ENCODE measurements around the gene LRRC4C. TPM values are rescaled to one million over a fixed set of nuclear protein-coding genes. Genes with fewer than 3 reads are reported as not detected.

Gene LRRC4C
- total RNA-seq, 4 donors from 2014 or later = 0.19 to 1.1 TPM; not detected in 2

- no peak overlapping the region for H3K4me3 ChIP-seq (ENCODE audit: low read depth, poor library complexity, severe bottlenecking)
- 82 to 85% methylated on average over 3 of the region's 3 CpGs for WGBS, 2 donors
- TF ChIP-seq, protein P1, sequence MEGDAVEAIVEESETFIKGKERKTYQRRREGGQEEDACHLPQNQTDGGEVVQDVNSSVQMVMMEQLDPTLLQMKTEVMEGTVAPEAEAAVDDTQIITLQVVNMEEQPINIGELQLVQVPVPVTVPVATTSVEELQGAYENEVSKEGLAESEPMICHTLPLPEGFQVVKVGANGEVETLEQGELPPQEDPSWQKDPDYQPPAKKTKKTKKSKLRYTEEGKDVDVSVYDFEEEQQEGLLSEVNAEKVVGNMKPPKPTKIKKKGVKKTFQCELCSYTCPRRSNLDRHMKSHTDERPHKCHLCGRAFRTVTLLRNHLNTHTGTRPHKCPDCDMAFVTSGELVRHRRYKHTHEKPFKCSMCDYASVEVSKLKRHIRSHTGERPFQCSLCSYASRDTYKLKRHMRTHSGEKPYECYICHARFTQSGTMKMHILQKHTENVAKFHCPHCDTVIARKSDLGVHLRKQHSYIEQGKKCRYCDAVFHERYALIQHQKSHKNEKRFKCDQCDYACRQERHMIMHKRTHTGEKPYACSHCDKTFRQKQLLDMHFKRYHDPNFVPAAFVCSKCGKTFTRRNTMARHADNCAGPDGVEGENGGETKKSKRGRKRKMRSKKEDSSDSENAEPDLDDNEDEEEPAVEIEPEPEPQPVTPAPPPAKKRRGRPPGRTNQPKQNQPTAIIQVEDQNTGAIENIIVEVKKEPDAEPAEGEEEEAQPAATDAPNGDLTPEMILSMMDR (IDR thresholded peaks at IDR 0.05) = no peak
- TF ChIP-seq POLR2A (IDR thresholded peaks at IDR 0.05) = no peak
Observed at GRCh38 chr11:40517122-40517521, 942.3 kb downstream of the LRRC4C start.

DNA sequence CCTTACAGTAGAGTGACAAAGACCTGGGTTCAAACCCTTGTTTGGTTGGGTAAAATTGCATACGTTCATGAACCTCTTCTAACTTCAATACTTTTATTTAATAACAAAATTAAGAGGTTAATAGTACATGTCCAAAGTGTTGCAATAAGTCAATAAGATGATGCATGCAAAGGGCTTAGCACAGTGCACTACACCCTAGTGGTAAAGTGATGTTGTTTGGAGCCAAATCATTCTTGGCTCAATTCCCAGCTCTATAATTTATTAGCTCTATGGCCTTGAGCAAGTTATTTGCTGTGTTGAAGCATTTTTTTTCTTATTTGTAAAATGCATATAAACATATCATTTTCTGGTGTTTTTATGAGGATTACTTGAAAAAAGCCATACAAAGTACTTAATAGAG is 945.3 kb downstream of the LRRC4C start:
- TF ChIP-seq, protein P1 (IDR thresholded peaks at IDR 0.05) = no peak
- TF ChIP-seq POLR2A (IDR thresholded peaks at IDR 0.05) = no peak
- no peak overlapping the region for H3K4me3 ChIP-seq (ENCODE audit: low read depth, poor library complexity, severe bottlenecking)
- intact Hi-C loops (cut with DNase I; ENCODE audit: low total_unique reads) = no loop called here
- 42 to 44% methylated on average over 1 of the region's 1 CpG for WGBS, 2 donors
- no peak for DNase-seq (ENCODE audit: low spot score in 2 of 2)

More at GRCh38 chr11:40517122-40517521, 942.3 kb downstream of the LRRC4C start:
- intact Hi-C loops (cut with DNase I; ENCODE audit: low total_unique reads) = no loop called here
- DNase-seq (ENCODE audit: low spot score in 2 of 2) = no peak

- intact Hi-C loops (cut with DNase I; ENCODE audit: low total_unique reads) = no loop called here
- no peak for DNase-seq (ENCODE audit: low spot score in 2 of 2)
- TF ChIP-seq, protein P1 (IDR thresholded peaks at IDR 0.05) = no peak
- TF ChIP-seq POLR2A (IDR thresholded peaks at IDR 0.05) = no peak
- H3K4me3 ChIP-seq (ENCODE audit: low read depth, poor library complexity, severe bottlenecking) = no peak overlapping the region
Observed at GRCh38 chr11:40513281-40513680, 946.2 kb downstream of the LRRC4C start.

DNA sequence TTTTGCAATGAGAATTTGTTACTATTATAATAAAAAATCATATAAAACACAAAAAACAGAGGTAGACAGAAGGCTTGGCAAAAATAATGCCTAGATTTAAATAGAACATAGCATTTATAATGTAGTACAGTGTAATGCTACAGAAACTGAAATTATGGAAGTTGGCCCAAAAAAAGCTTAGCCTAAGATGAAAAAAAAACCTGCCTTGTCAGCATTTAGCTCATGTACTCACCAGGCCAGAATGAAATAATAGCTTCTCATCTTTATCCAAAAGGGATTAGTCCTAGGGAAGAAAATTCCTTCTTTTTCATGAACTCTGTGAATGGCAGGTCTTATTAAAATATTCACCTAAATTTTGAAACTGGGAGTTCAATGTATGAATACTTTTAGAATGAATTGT is 951.1 kb downstream of the LRRC4C start:
- H3K4me3 ChIP-seq (ENCODE audit: low read depth, poor library complexity, severe bottlenecking) = no peak overlapping the region
- no peak for TF ChIP-seq POLR2A (IDR thresholded peaks at IDR 0.05)
- TF ChIP-seq, protein P1 (IDR thresholded peaks at IDR 0.05) = no peak
- intact Hi-C loops (cut with DNase I; ENCODE audit: low total_unique reads) = no loop called here
- no peak for DNase-seq (ENCODE audit: low spot score in 2 of 2)

DNA sequence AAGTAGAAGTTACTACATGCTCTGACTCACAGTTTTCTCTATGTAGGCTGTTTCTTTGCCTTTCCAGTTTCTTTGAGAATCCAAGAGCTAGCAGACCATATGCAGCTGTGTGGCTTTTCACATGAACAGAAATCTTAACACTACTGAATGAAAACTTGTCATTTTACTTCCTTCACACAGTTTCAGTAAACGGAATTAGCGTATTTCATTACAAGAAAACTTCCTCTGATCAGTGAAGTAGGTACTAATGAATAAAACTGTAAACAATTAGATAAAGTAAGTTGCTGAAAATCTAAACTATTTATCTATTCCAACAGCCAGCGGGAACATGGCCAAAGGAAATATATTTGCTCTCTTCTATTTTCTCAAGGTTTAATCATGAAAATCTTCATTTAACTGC is 953.2 kb downstream of the LRRC4C start:
- TF ChIP-seq POLR2A (IDR thresholded peaks at IDR 0.05) = no peak
- TF ChIP-seq, protein P1 (IDR thresholded peaks at IDR 0.05) = no peak
- intact Hi-C loops (cut with DNase I; ENCODE audit: low total_unique reads) = no loop called here
- H3K4me3 ChIP-seq (ENCODE audit: low read depth, poor library complexity, severe bottlenecking) = no peak overlapping the region
- WGBS, 2 donors = 85 to 90% methylated on average over 3 of the region's 3 CpGs
- no peak for DNase-seq (ENCODE audit: low spot score in 2 of 2)

DNA sequence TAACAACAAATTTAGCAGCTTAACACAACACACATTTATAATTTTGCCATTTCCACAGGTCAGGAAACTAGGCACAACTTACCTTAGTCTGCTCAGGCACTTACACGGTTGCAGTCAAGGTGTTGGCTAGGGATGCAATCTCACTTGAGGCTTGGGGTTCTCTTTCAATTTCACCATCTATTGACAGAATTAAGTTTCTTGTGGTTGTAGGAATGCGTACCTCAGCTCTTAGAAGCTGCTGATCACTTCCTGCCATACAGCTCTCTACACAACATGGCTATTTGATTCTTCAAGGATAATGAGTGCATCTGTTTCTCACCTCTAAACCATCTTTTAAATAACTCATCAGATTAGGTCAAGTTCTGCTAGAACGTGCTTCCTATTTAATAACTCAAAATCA is 968.1 kb downstream of the LRRC4C start:
- TF ChIP-seq, protein P1 (IDR thresholded peaks at IDR 0.05) = no peak
- no peak for TF ChIP-seq POLR2A (IDR thresholded peaks at IDR 0.05)
- WGBS, 2 donors = 84 to 87% methylated on average over 3 of the region's 3 CpGs
- DNase-seq (ENCODE audit: low spot score in 2 of 2) = no peak
- H3K4me3 ChIP-seq (ENCODE audit: low read depth, poor library complexity, severe bottlenecking) = no peak overlapping the region
- intact Hi-C loops (cut with DNase I; ENCODE audit: low total_unique reads) = no loop called here
